Measurements from ENCODE around the gene CCDC117. TPM values are rescaled to one million over a fixed set of nuclear protein-coding genes. Genes with fewer than 3 reads are reported as not detected.
"Not testable (repeated sequence)": the region's sequence is repeated elsewhere in the genome, so short reads cannot be mapped to it uniquely, and the experiment has no call there.

Gene CCDC117
- polyA plus RNA-seq, 1 donor from 2014 or later, result 23.1 TPM

DNA sequence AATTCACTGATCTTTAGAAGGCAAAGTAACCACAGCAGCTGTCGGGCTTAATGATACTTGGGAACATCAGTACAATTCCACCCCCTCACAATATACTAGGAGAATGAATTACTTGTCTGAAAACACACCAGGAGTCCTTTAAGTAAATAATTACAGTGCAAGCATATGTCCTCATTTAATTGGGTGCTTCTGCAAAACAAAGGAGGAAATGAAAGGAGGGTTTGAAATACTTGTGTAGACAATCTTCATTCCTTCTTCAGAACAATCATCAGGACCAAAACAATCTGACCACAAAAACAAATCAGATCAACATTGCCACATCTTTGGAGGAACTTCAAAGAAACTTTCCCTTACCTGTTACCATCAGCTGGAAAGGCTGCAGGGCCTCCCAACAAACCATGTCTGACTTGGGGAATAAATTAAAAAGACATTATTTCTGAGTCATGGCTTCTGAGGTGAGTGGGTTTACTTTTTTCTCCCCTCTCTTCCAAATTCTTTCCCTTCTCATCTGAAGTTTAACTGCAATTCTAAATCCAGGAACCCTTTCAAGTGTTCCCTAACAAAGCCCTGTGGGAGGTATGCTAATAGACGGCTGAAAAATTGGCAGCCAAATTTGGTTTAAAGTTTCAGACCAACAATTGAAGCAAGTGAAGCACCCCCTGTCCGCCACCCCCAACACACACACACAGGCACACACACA is 12.5 kb upstream of the CCDC117 start:
- H3F3A ChIP-seq (ENCODE audit: insufficient read depth, low read length, poor library complexity, severe bottlenecking), result no peaks in the 10 kb centered on the region
- no peak overlapping the region for H3K27ac ChIP-seq (ENCODE audit: low read length)
- H4K20me1 ChIP-seq (ENCODE audit: insufficient read depth), result no peaks in the 10 kb centered on the region
- no peak overlapping the region for H3K9ac ChIP-seq (ENCODE audit: low read length)
- no peak overlapping the region for H3K4me3 ChIP-seq (ENCODE audit: low read length)
- no peaks in the 10 kb centered on the region for H3K79me2 ChIP-seq (replicated peaks; ENCODE audit: insufficient read depth, low read length)
- H2AFZ ChIP-seq (ENCODE audit: low read depth, low read length), result no peak overlapping the region
- H3K4me2 ChIP-seq (ENCODE audit: low read length), result no peak overlapping the region
- no peaks in the 10 kb centered on the region for H3K9me3 ChIP-seq (ENCODE audit: low read length)
- TF ChIP-seq POLR2AphosphoS5 (IDR thresholded peaks at IDR 0.05) (no peak), TAF1 (IDR thresholded peaks at IDR 0.05; ENCODE audit: low read depth) (no peak), RAD21 (conservative IDR thresholded peaks at IDR 0.05) (no peak)
- TF ChIP-seq, protein P1, sequence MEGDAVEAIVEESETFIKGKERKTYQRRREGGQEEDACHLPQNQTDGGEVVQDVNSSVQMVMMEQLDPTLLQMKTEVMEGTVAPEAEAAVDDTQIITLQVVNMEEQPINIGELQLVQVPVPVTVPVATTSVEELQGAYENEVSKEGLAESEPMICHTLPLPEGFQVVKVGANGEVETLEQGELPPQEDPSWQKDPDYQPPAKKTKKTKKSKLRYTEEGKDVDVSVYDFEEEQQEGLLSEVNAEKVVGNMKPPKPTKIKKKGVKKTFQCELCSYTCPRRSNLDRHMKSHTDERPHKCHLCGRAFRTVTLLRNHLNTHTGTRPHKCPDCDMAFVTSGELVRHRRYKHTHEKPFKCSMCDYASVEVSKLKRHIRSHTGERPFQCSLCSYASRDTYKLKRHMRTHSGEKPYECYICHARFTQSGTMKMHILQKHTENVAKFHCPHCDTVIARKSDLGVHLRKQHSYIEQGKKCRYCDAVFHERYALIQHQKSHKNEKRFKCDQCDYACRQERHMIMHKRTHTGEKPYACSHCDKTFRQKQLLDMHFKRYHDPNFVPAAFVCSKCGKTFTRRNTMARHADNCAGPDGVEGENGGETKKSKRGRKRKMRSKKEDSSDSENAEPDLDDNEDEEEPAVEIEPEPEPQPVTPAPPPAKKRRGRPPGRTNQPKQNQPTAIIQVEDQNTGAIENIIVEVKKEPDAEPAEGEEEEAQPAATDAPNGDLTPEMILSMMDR (IDR thresholded peaks at IDR 0.05; ENCODE audit: poor library complexity, severe bottlenecking), result no peak
- no peaks in the 10 kb centered on the region for H3K36me3 ChIP-seq (ENCODE audit: insufficient read depth, low read length)
- no peaks in the 10 kb centered on the region for H3K27me3 ChIP-seq (ENCODE audit: insufficient read depth, low read depth, low read length)
- no peaks in the 10 kb centered on the region for H3K9me2 ChIP-seq (ENCODE audit: insufficient read depth, low read length)

DNA sequence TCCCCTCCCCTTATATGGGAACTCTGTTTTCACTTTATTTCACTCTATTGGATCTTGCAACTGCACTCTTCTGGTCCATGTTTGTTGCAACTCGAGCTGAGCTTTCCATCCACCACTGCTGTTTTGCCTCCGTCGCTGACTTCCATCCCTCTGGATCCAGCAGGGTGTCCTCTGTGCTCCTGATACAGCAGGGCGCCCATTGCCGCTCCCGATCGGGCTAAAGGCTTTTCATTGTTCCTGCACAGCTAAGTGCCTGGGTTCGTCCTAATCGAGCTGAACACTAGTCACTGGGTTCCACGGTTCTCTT is 11.1 kb upstream of the CCDC117 start:
- H3K4me2 ChIP-seq (ENCODE audit: low read length), result no peak overlapping the region
- TF ChIP-seq, protein P2, sequence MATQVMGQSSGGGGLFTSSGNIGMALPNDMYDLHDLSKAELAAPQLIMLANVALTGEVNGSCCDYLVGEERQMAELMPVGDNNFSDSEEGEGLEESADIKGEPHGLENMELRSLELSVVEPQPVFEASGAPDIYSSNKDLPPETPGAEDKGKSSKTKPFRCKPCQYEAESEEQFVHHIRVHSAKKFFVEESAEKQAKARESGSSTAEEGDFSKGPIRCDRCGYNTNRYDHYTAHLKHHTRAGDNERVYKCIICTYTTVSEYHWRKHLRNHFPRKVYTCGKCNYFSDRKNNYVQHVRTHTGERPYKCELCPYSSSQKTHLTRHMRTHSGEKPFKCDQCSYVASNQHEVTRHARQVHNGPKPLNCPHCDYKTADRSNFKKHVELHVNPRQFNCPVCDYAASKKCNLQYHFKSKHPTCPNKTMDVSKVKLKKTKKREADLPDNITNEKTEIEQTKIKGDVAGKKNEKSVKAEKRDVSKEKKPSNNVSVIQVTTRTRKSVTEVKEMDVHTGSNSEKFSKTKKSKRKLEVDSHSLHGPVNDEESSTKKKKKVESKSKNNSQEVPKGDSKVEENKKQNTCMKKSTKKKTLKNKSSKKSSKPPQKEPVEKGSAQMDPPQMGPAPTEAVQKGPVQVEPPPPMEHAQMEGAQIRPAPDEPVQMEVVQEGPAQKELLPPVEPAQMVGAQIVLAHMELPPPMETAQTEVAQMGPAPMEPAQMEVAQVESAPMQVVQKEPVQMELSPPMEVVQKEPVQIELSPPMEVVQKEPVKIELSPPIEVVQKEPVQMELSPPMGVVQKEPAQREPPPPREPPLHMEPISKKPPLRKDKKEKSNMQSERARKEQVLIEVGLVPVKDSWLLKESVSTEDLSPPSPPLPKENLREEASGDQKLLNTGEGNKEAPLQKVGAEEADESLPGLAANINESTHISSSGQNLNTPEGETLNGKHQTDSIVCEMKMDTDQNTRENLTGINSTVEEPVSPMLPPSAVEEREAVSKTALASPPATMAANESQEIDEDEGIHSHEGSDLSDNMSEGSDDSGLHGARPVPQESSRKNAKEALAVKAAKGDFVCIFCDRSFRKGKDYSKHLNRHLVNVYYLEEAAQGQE (IDR thresholded peaks at IDR 0.05; ENCODE audit: borderline replicate concordance), result no peak
- TF ChIP-seq EZH2 (IDR thresholded peaks at IDR 0.05; ENCODE audit: borderline replicate concordance, insufficient read depth, low read length, poor library complexity, severe bottlenecking) (no peak), RAD21 (conservative IDR thresholded peaks at IDR 0.05) (no peak), EP300 (conservative IDR thresholded peaks at IDR 0.05; ENCODE audit: poor library complexity, severe bottlenecking) (no peak), SMC3 (conservative IDR thresholded peaks at IDR 0.05; ENCODE audit: poor library complexity) (no peak), MXI1 (conservative IDR thresholded peaks at IDR 0.05; ENCODE audit: poor library complexity, severe bottlenecking) (no peak), POLR2AphosphoS5 (IDR thresholded peaks at IDR 0.05) (no peak), TAF1 (IDR thresholded peaks at IDR 0.05; ENCODE audit: low read depth) (no peak)
- TF ChIP-seq, protein P1 (IDR thresholded peaks at IDR 0.05; ENCODE audit: poor library complexity, severe bottlenecking), result no peak
- H3K9me3 ChIP-seq (ENCODE audit: low read length), result no peaks in the 10 kb centered on the region

DNA sequence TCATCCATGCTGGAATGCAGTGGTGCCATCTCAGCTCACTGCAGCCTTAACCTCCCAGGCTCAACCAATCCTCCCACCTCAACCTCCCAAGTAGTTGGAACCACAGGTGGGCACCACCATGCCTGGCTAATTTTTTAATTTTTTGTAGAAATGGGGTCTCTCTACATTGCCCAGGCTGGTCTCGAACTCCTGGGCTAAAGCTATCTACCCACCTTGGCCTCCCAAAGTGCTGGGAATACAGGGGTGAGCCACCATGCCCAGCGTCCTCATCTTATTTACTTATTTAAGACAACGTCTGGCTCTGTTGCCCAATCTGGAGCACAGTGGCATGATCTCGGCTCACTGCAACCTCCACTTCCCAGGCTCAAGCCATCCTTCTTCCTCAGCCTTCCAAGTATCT is 10.5 kb upstream of the CCDC117 start:
- H3F3A ChIP-seq (ENCODE audit: insufficient read depth, low read length, poor library complexity, severe bottlenecking); H3K36me3 ChIP-seq (ENCODE audit: insufficient read depth, low read length); H3K27me3 ChIP-seq (ENCODE audit: insufficient read depth, low read depth, low read length); H3K9ac ChIP-seq (ENCODE audit: low read length); H3K79me2 ChIP-seq (replicated peaks; ENCODE audit: insufficient read depth, low read length); H3K9me3 ChIP-seq (ENCODE audit: low read length); H3K27ac ChIP-seq (ENCODE audit: low read length); H3K9me2 ChIP-seq (ENCODE audit: insufficient read depth, low read length); H3K4me3 ChIP-seq (ENCODE audit: low read length); H3K4me2 ChIP-seq (ENCODE audit: low read length); H2AFZ ChIP-seq (ENCODE audit: low read depth, low read length); H4K20me1 ChIP-seq (ENCODE audit: insufficient read depth): not testable (repeated sequence)

More for the DNA sequence above, 11.1 kb upstream of the CCDC117 start:
- Histone ChIP-seq H3K79me2 (replicated peaks; ENCODE audit: insufficient read depth, low read length) (no peaks in the 10 kb centered on the region), H3K4me3 (ENCODE audit: low read length) (no peak overlapping the region), H3K27ac (ENCODE audit: low read length) (no peak overlapping the region), H3F3A (ENCODE audit: insufficient read depth, low read length, poor library complexity, severe bottlenecking) (no peaks in the 10 kb centered on the region), H4K20me1 (ENCODE audit: insufficient read depth) (no peaks in the 10 kb centered on the region), H3K9ac (ENCODE audit: low read length) (no peak overlapping the region), H2AFZ (ENCODE audit: low read depth, low read length) (no peak overlapping the region), H3K27me3 (ENCODE audit: insufficient read depth, low read depth, low read length) (no peaks in the 10 kb centered on the region), H3K36me3 (ENCODE audit: insufficient read depth, low read length) (no peaks in the 10 kb centered on the region), H3K9me2 (ENCODE audit: insufficient read depth, low read length) (no peaks in the 10 kb centered on the region)
